Stimulated activated CD8-positive, alpha-beta memory T cell treated with anti-CD3 and anti-CD28 coated beads, Interleukin-12 subunit alpha, Interleukin-12 subunit beta, amount 100 ng/mL, for 24 hours (primary cell): Measurements from ENCODE around the gene CDH8.

ENCODE experiments used
- DNase-seq: peaks from one replicate; pipeline ENCODE4 v3.0.0-alpha.2; 2020; ENCODE audit errors: extremely low read depth

CDH8 gene

GRCh38 chr16:61644736-61645135 lies 391.5 kb downstream of the CDH8 start:
- DNase-seq, result no peak

GRCh38 chr16:61617219-61617783 lies 418.9 kb downstream of the CDH8 start:
- DNase-seq, result no peak

- no peak for DNase-seq
Measured at GRCh38 chr16:61616088-61616487, 420.1 kb downstream of the CDH8 start.

- no peak for DNase-seq
Measured at GRCh38 chr16:61611847-61612491, 424.3 kb downstream of the CDH8 start.

GRCh38 chr16:61606581-61606980 lies 429.7 kb downstream of the CDH8 start:
- no peak for DNase-seq
